GM12878 (cell line): Measurements from ENCODE around the gene RAB32. TPM values are rescaled to one million over a fixed set of nuclear protein-coding genes. Genes with fewer than 3 reads are reported as not detected.

ENCODE experiments used
- ATAC-seq: fragments of 200-7000 bp; cut with Tn5 transposase; 3 replicates; pipeline ENCODE4 v1.9.1; 2020; ENCODE audit warnings: mild to moderate bottlenecking, moderate library complexity
- BruUV-seq: library from RNA; stranded (reverse); fragments of 400-500 nt; replicated peaks from 2 replicates; lab custom pipeline; 2021; lab: Mats Ljungman, UMichigan
- CTCF ChIA-PET: fragments of 300-600 bp; sonication (Branson Sonifier 250); formaldehyde crosslinking; extraction: SDS; loops from one replicate; lab custom pipeline; 2021; ENCODE audit warnings: inconsistent platforms; lab: Yijun Ruan, JAX
- POLR2A ChIA-PET: fragments of 350-600 bp; formaldehyde crosslinking; extraction: SDS; loops from one replicate; lab custom pipeline; 2021; ENCODE audit warnings: inconsistent platforms; lab: Charles Lee
- RAD21 ChIA-PET: fragments of 300-600 bp; sonication (Branson Sonifier 250); formaldehyde crosslinking; loops from one replicate; lab custom pipeline; 2023; ENCODE audit warnings: antibody characterized with exemption; ENCODE audit not compliant: unreplicated experiment; lab: Charles Lee
- SMC1A ChIA-PET: fragments of 300-600 bp; sonication (Branson Sonifier 250); formaldehyde crosslinking; loops from one replicate; lab custom pipeline; 2023; ENCODE audit not compliant: unreplicated experiment, uncharacterized antibody; lab: Charles Lee
- DNase-seq: peaks from one replicate; pipeline ENCODE4 v3.0.0-alpha.2; 2011; ENCODE audit warnings: low read depth, low spot score
- FAIRE-seq: peaks from 3 replicates; lab custom pipeline; 2011; peaks lifted over from hg19 to GRCh38; lab: Jason Lieb, UNC
- H2AFZ ChIP-seq: 2 replicates; pipeline ENCODE4 v1.6.0; 2011; ENCODE audit warnings: low read depth, low read length, control low read depth; ENCODE audit not compliant: control insufficient read depth
- H3K27ac ChIP-seq: 2 replicates; pipeline ENCODE4 v1.5.1; 2011; ENCODE audit warnings: control low read depth; ENCODE audit not compliant: control insufficient read depth, insufficient read depth
- H3K27me3 ChIP-seq, 2 experiments: replicated peaks in 1 of 2; 2 replicates each; pipeline versions ENCODE4 v1.6.0 to v1.6.1; 2011; ENCODE audit warnings: low read length in 1 of 2; ENCODE audit not compliant: control insufficient read depth in 2 of 2, insufficient read depth in 2 of 2
- H3K36me3 ChIP-seq, 2 experiments: 2 replicates each; pipeline ENCODE4 v1.5.1; 2011; ENCODE audit warnings: low read length in 1 of 2; ENCODE audit not compliant: control insufficient read depth in 2 of 2, insufficient read depth in 2 of 2
- H3K4me1 ChIP-seq: 2 replicates; pipeline ENCODE4 v1.6.1; 2011; ENCODE audit warnings: mild to moderate bottlenecking, low read length, moderate library complexity, mixed read lengths; ENCODE audit not compliant: control insufficient read depth, insufficient read depth
- H3K4me2 ChIP-seq: 2 replicates; pipeline ENCODE4 v1.6.0; 2011; ENCODE audit warnings: control low read depth; ENCODE audit not compliant: control insufficient read depth, insufficient read depth
- H3K4me3 ChIP-seq: fragments of 200-600 bp; sonication (generic); 2 replicates; pipeline ENCODE4 v1.5.1; 2016
- H3K79me2 ChIP-seq: 2 replicates; pipeline ENCODE4 v1.6.0; 2011; ENCODE audit warnings: low read length; ENCODE audit not compliant: control insufficient read depth, insufficient read depth
- H3K9ac ChIP-seq: 2 replicates; pipeline ENCODE4 v1.8.0; 2011; ENCODE audit warnings: low read length, control low read depth, mixed read lengths; ENCODE audit not compliant: control insufficient read depth, insufficient read depth
- H3K9me3 ChIP-seq: replicated peaks from 3 replicates; pipeline ENCODE4 v1.5.1; 2011; ENCODE audit warnings: mild to moderate bottlenecking, low read length; ENCODE audit not compliant: control insufficient read depth, insufficient read depth
- H4K20me1 ChIP-seq: 2 replicates; pipeline ENCODE4 v1.6.0; 2011; ENCODE audit not compliant: control insufficient read depth, insufficient read depth
- BMI1 ChIP-seq: fragments of 450-650 bp; IDR thresholded peaks from 2 replicates; pipeline ENCODE4 v1.6.1; 2016; ENCODE audit warnings: mild to moderate bottlenecking, moderate library complexity, borderline replicate concordance
- CHD1 ChIP-seq: IDR thresholded peaks from 2 replicates; pipeline ENCODE4 v1.6.1; 2012; ENCODE audit warnings: low read depth, low read length, improper control_type of control experiment
- CTCF ChIP-seq, 3 experiments: IDR thresholded peaks in 2 of 3; conservative IDR thresholded peaks in 1 of 3; 2 replicates each; pipeline ENCODE4 v1.5.1; 2011; ENCODE audit warnings: low read depth in 3 of 3, low read length in 3 of 3, mild to moderate bottlenecking in 3 of 3, control low read depth in 2 of 3, moderate library complexity in 2 of 3, inconsistent platforms in 1 of 3, mixed read lengths in 1 of 3; ENCODE audit not compliant: control insufficient read depth in 2 of 3, insufficient read depth in 1 of 3; ENCODE audit errors: extremely low read depth in 1 of 3
- E4F1 ChIP-seq: fragments of 450-650 bp; IDR thresholded peaks from 2 replicates; pipeline ENCODE4 v1.6.1; 2018; ENCODE audit warnings: borderline replicate concordance, mild to moderate bottlenecking; ENCODE audit not compliant: partially characterized antibody
- IKZF1 ChIP-seq: fragments of 450-650 bp; conservative IDR thresholded peaks from 2 replicates; pipeline ENCODE4 v1.6.1; 2017; ENCODE audit warnings: antibody characterized with exemption, mild to moderate bottlenecking
- IKZF2 ChIP-seq, 2 experiments: fragments of 450-650 bp; IDR thresholded peaks; 2 replicates each; pipeline ENCODE4 v1.6.1; 2017; ENCODE audit warnings: mild to moderate bottlenecking in 2 of 2, moderate library complexity in 2 of 2
- MAX ChIP-seq: IDR thresholded peaks from 2 replicates; pipeline ENCODE4 v1.6.1; 2012; ENCODE audit warnings: low read depth, low read length, improper control_type of control experiment
- MLLT1 ChIP-seq: fragments of 450-650 bp; IDR thresholded peaks from 2 replicates; pipeline ENCODE4 v1.6.1; 2016; ENCODE audit warnings: mild to moderate bottlenecking
- SKIL ChIP-seq: fragments of 450-650 bp; IDR thresholded peaks from 2 replicates; pipeline ENCODE4 v1.6.1; 2017; ENCODE audit warnings: mild to moderate bottlenecking, low read depth, inconsistent platforms; ENCODE audit not compliant: poor library complexity, severe bottlenecking
- SPI1 ChIP-seq: IDR thresholded peaks from 2 replicates; pipeline ENCODE4 v1.6.1; 2011; ENCODE audit warnings: low read depth, mild to moderate bottlenecking, low read length, moderate library complexity, borderline replicate concordance; ENCODE audit not compliant: insufficient read depth
- WGBS: methylation state at CpG from one replicate; pipeline ENCODE4 v1.1.6; 2016; ENCODE audit warnings: low lambda C conversion rate; ENCODE audit not compliant: insufficient replicate concordance, insufficient coverage; ENCODE audit errors: missing lambda C conversion rate; 5-methylcytosine and 5-hydroxymethylcytosine counted together
- in situ Hi-C: fragments of 300-500 bp; cut with MboI; formaldehyde crosslinking; loops from 9 replicates; pipeline ENCODE4 v1.14.3; 2018; ENCODE audit warnings: mixed read lengths
- intact Hi-C: fragments of 100-400 bp; cut with micrococcal nuclease; formaldehyde crosslinking; loops from one replicate; pipeline ENCODE4 v1.14.2; 2022; ENCODE audit not compliant: unreplicated experiment
- polyA plus RNA-seq, 11 experiments: library from polyadenylated mRNA; depleted of rRNA in 4 of 11; unstranded in 6 of 11; stranded (reverse) in 5 of 11; fragments of >200 nt; fragmentation: Nextera tagmentation in 4 of 11; fragmentation: Illumina TruSeq in 1 of 11; extraction: Ambion mirVana in 4 of 11; extraction: Trizol in 1 of 11; gene quantifications; 1 replicate in 1 of 11; 2 replicates in 10 of 11; pipeline versions ENCODE4 v1.2.1 to v1.2.3, GENCODE V29; 2011 to 2016; ENCODE audit warnings: inconsistent platforms in 2 of 11, missing spikeins in 2 of 11, low read depth in 1 of 11
- total RNA-seq, 4 experiments: library from RNA; depleted of rRNA in 3 of 4; stranded (reverse); fragments of >200 nt in 3 of 4; fragmentation: Illumina TruSeq in 1 of 4; extraction: Trizol in 1 of 4; gene quantifications; 2 replicates each; pipeline versions ENCODE4 v1.2.1 to v1.2.3, GENCODE V29; 2013 to 2021

Gene RAB32
- total and polyA plus RNA-seq, 10 of the 15 experiments (the other 5 are each of a cell fraction or from before 2014, with no cell fraction given), result 0.50 TPM; not detected in 9

- in situ Hi-C loops, result no loop called here
- CTCF ChIA-PET, result interaction anchor here (1.3 kb wide), 1 partner anchor 10 kb away, joined by 3 read pairs; no protein-coding TSS in a partner anchor
- TF ChIP-seq E4F1 (no peak), SPI1 (peak; percentile 74; the same call in 1 of the 2 replicates), SKIL (no peak), BMI1 (no peak), MAX (no peak), IKZF1 (peak; percentile 25; the same call in 1 of the 2 replicates), MLLT1 (no peak), CHD1 (no peak), CTCF (IDR thresholded peaks at IDR 0.05 in 2 of 3, conservative IDR thresholded peaks at IDR 0.05 in 1 of 3; ENCODE audit: control insufficient read depth in 2 of 3, extremely low read depth in 1 of 3, insufficient read depth in 1 of 3, low read depth in 3 of 3, low read length in 3 of 3) (no peak), IKZF2 (IDR thresholded peaks at IDR 0.05) (0 out of 4 replicates have a peak, but pooled peaks of 1 of the 2 experiments have one; percentile 15)
Observed at GRCh38 chr6:146595972-146596731, 52.5 kb downstream of the RAB32 start.

More at GRCh38 chr6:146595972-146596731, 52.5 kb downstream of the RAB32 start:
- no peak for DNase-seq
- Histone ChIP-seq H3K79me2 (no peaks in the 10 kb centered on the region), H3K36me3 (no peaks in the 10 kb centered on the region), H3K27me3 (no peaks in the 10 kb centered on the region; a peak in 1 of 4 replicates), H3K4me2 (no peak overlapping the region), H2AFZ (no peak overlapping the region), H3K9ac (no peak overlapping the region), H3K4me1 (no peaks in the 10 kb centered on the region), H3K27ac (no peak overlapping the region), H3K9me3 (no peaks in the 10 kb centered on the region), H4K20me1 (no peaks in the 10 kb centered on the region), H3K4me3 (no peak overlapping the region)
- ATAC-seq, result peak; percentile 45; the same call in 2 of the 3 replicates
- RAD21 ChIA-PET, result no interaction called here
- 5% methylated on average over 2 of the region's 2 CpGs for WGBS
- intact Hi-C loops, result no loop called here
- POLR2A ChIA-PET, result no interaction called here
- FAIRE-seq, result no peak
- BruUV-seq, result no TSS peak
- SMC1A ChIA-PET, result interaction anchor here (0.5 to 0.9 kb wide), 2 partner anchors 44 to 108 kb away, joined by 3 to 4 read pairs; no protein-coding TSS in a partner anchor
